Peyer's patch (tissue), 4 donors: ENCODE measurements around the gene CEMIP2.

Experiments used
- POLR2A ChIP-seq, 2 donors: fragments of 450-650 bp; IDR thresholded peaks; one replicate each; pipeline ENCODE4 v1.5.1; 2017; ENCODE audit warnings: antibody characterized with exemption in 2 of 2, mild to moderate bottlenecking in 2 of 2, moderate library complexity in 2 of 2
- TF ChIP-seq, protein P1 (sequence below), 6 experiments: fragments of 450-650 bp in 4 of 6; fragments of 200-600 bp in 2 of 6; sonication (generic) in 1 of 6; IDR thresholded peaks; one replicate each; pipeline ENCODE4 v1.5.1; 2017 to 2019; ENCODE audit warnings: antibody characterized with exemption in 6 of 6, mild to moderate bottlenecking in 3 of 6, moderate library complexity in 1 of 6

DNA sequence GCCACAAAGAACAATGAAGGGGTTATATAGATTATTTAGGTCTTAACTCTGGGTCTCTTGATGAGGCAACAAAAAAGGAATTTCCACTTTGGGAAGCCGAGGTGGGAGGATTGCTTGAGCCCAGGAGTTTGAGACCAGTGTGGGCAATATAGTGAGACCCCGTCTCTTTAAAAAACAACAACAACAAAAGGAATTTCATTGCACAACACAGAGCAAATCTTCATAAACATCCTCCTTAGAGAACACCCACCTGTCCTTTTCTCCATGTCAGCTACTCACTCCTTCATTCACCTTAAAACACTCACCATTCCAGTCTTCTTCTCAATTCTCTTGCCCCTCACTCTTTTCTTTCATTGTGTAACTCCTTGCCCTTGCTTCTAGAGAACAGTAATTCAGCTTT is 39.8 kb upstream of the CEMIP2 start:
- TF ChIP-seq, protein P1, sequence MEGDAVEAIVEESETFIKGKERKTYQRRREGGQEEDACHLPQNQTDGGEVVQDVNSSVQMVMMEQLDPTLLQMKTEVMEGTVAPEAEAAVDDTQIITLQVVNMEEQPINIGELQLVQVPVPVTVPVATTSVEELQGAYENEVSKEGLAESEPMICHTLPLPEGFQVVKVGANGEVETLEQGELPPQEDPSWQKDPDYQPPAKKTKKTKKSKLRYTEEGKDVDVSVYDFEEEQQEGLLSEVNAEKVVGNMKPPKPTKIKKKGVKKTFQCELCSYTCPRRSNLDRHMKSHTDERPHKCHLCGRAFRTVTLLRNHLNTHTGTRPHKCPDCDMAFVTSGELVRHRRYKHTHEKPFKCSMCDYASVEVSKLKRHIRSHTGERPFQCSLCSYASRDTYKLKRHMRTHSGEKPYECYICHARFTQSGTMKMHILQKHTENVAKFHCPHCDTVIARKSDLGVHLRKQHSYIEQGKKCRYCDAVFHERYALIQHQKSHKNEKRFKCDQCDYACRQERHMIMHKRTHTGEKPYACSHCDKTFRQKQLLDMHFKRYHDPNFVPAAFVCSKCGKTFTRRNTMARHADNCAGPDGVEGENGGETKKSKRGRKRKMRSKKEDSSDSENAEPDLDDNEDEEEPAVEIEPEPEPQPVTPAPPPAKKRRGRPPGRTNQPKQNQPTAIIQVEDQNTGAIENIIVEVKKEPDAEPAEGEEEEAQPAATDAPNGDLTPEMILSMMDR (IDR thresholded peaks at IDR 0.05), result no peak
- TF ChIP-seq POLR2A (IDR thresholded peaks at IDR 0.05), result no peak
